Adrenal gland (tissue), 12 donors: Measurements from ENCODE around the gene SH2B3. TPM values are rescaled to one million over a fixed set of nuclear protein-coding genes. Genes with fewer than 3 reads are reported as not detected.
"Not testable (repeated sequence)": the region's sequence is repeated elsewhere in the genome, so short reads cannot be mapped to it uniquely, and the experiment has no call there.

Experiments
- DNase-seq, 7 donors: peaks; one replicate each; pipeline ENCODE4 v3.0.0-alpha.2; 2019 to 2020
- H3K27ac ChIP-seq, 5 donors: fragments of 200-600 bp; sonication (generic) in 4 of 5; 1 replicate in 3 of 5; 2 replicates in 2 of 5; pipeline versions ENCODE4 v1.5.1 to v1.8.0; 2016 to 2020; ENCODE audit warnings: mild to moderate bottlenecking in 1 of 5
- H3K27me3 ChIP-seq: fragments of 200-600 bp; 2 replicates; pipeline ENCODE4 v1.8.0; 2021
- H3K36me3 ChIP-seq, 2 donors: fragments of 200-600 bp; replicated peaks in 1 of 2; 1 replicate in 1 of 2; 2 replicates in 1 of 2; pipeline versions ENCODE4 v1.5.1 to v1.8.0; 2018 to 2022
- H3K4me1 ChIP-seq, 2 donors: fragments of 200-600 bp; replicated peaks in 1 of 2; 1 replicate in 1 of 2; 2 replicates in 1 of 2; pipeline versions ENCODE4 v1.5.1 to v1.8.0; 2018 to 2021
- H3K4me3 ChIP-seq, 4 donors: fragments of 200-600 bp; sonication (generic) in 3 of 4; one replicate each; pipeline ENCODE4 v1.5.1; 2016 to 2018
- H3K9me3 ChIP-seq, 3 donors: fragments of 200-600 bp; sonication (generic) in 1 of 3; replicated peaks in 1 of 3; 1 replicate in 2 of 3; 2 replicates in 1 of 3; pipeline versions ENCODE4 v1.5.1 to v1.8.0; 2016 to 2021
- POLR2A ChIP-seq, 2 donors: fragments of 450-650 bp; IDR thresholded peaks; one replicate each; pipeline ENCODE4 v1.6.1; 2017; ENCODE audit warnings: antibody characterized with exemption in 2 of 2, mild to moderate bottlenecking in 2 of 2, moderate library complexity in 1 of 2
- WGBS, 4 donors: extraction: QIAGEN DNeasy Blood & Tissue Kit in 2 of 4; methylation state at CpG; one replicate each; pipeline versions ENCODE4 v1.1.5 to v1.1.7; 2013 to 2017; 5-methylcytosine and 5-hydroxymethylcytosine counted together
- intact Hi-C, 2 donors: fragments of 100-400 bp; cut with DNase I; formaldehyde crosslinking; loops; one replicate each; pipeline versions ENCODE4 v1.14.1 to v1.15.0; 2022 to 2023
- polyA plus RNA-seq, 3 donors: library from polyadenylated mRNA; stranded (reverse); fragments of 200-250 nt in 2 of 3; fragments of 350-450 nt in 1 of 3; fragmentation: Illumina TruSeq in 1 of 3; extraction: RNeasy Lipid Tissue Mini Kit (QIAGEN cat#74804) in 1 of 3; gene quantifications; one replicate each; pipeline ENCODE4 v1.2.3, GENCODE V29; 2013 to 2014
- total RNA-seq, 9 donors: library from RNA; depleted of rRNA in 4 of 9; stranded (reverse); fragments of >200 nt in 4 of 9; fragments of 120-200 nt in 1 of 9; fragmentation: NEBNext Ultra II Directional in 1 of 9; extraction: Animal tissue kit (Norgen Biotek cat#: 25700) in 1 of 9; gene quantifications; one replicate each; pipeline versions ENCODE4 v1.1.0 to v1.2.4, GENCODE V29; 2013 to 2023
- TF ChIP-seq, protein P1 (sequence below), 6 experiments: fragments of 450-650 bp in 4 of 6; fragments of 200-600 bp in 2 of 6; sonication (generic) in 1 of 6; IDR thresholded peaks; 1 replicate in 5 of 6; 2 replicates in 1 of 6; pipeline versions ENCODE4 v1.5.1 to v1.8.0; 2016 to 2021; ENCODE audit warnings: antibody characterized with exemption in 6 of 6, mild to moderate bottlenecking in 2 of 6, moderate library complexity in 1 of 6
- donor health status: healthy with polysubstance abuse.
- donor health status: Bipolar disorder and iron deficiency.
- donor health status: DM: yes; HTN: yes; CAD: no.
- donor health status: DM: no; HTN: no; CAD: no.
- donor health status: DM: no; HTN: no; CAD: no.
- donor health status: DM: yes; HTN: yes; CAD: no.

The SH2B3 gene
- total and polyA plus RNA-seq, 12 donors, result 5.8 to 70.3 (median 28.5) TPM

DNA sequence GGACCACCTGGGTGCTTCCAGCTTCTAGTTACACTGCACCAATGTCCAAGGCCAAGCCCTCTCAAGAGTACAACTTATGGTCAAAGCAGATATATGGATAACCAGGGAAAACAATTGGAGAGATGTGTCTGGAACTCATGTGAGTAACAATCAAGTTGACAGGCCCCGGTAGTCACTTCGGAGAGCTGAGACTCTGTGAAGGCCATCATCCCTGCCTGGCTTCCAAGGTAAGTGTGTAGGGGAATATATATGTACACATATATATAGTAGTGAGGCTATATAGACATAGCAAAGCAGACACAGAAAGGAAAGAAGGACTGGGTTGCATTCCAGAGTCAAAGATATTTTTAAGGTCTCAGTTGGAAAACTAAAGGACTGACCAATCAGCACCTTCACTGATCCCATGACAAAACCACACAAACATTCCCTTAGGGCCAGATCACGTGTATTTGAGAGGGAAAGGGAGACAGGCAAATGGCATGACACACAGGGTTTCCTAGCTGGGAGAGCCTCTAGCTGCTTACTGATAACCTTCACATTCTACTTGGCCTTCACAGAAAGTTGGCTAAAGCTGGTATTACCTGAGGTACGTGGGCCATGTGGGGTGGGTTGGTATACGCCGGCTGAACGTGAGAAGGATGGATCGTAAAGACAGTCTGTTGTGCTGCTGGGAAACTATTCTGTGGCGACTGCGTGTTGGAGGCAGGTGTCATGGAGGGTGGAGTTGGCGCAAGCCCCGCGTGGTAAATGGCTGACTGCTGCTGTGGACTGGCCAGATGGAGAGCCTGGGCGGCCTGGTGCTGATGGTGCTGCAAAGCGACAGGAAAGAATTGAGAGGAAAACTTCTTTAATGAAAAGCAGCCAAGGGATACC, 50.0 kb downstream of the SH2B3 start:
- peak in 2 of 7 donors; percentile 38 to 40 for DNase-seq
- no peak overlapping the region for H3K4me3 ChIP-seq
- 72 to 76% (median 75%) methylated on average over 15 of the region's 15 CpGs for WGBS, 4 donors
- intact Hi-C loops, result loop anchor here in 1 of 2 donors (10.0 kb wide), 1 partner anchor 69 kb away; no protein-coding TSS in a partner anchor
- H3K27me3 ChIP-seq, result no peaks in the 10 kb centered on the region
- H3K4me1 ChIP-seq, result peaks cover 19 to 31% of the 10 kb centered on the region in 2 donors
- no peak for TF ChIP-seq POLR2A (IDR thresholded peaks at IDR 0.05)
- TF ChIP-seq, protein P1, sequence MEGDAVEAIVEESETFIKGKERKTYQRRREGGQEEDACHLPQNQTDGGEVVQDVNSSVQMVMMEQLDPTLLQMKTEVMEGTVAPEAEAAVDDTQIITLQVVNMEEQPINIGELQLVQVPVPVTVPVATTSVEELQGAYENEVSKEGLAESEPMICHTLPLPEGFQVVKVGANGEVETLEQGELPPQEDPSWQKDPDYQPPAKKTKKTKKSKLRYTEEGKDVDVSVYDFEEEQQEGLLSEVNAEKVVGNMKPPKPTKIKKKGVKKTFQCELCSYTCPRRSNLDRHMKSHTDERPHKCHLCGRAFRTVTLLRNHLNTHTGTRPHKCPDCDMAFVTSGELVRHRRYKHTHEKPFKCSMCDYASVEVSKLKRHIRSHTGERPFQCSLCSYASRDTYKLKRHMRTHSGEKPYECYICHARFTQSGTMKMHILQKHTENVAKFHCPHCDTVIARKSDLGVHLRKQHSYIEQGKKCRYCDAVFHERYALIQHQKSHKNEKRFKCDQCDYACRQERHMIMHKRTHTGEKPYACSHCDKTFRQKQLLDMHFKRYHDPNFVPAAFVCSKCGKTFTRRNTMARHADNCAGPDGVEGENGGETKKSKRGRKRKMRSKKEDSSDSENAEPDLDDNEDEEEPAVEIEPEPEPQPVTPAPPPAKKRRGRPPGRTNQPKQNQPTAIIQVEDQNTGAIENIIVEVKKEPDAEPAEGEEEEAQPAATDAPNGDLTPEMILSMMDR (IDR thresholded peaks at IDR 0.05), result no peak
- no peaks in the 10 kb centered on the region for H3K9me3 ChIP-seq
- H3K27ac ChIP-seq, result peak overlapping the region in 3 of 5 donors; percentile 7 to 57 (median 32)
- H3K36me3 ChIP-seq, result peaks cover 0 to 65% of the 10 kb centered on the region in 2 donors

DNA sequence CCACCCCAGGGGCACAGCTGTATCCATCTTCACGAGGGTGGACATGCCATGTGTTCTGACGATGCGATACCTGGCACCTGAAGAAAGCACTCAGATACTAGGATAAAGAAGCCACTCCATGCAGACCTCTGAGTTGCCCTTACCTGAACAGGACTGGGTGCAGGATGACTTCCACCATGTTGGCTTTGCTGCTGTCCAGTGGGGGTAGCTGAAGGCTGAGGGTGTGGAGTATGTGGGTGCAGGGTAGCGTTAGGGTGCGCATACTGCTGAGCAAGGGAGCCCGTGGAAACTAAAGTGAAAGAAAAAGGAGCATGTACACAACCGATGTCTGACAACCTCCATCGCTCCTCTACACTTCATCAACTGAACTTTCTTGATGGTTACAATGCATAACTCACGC, 51.3 kb downstream of the SH2B3 start:
- DNase-seq, result peak in 2 of 7 donors; percentile 10 to 43
- Histone ChIP-seq H3K36me3 (peaks cover 0 to 56% of the 10 kb centered on the region in 2 donors), H3K27ac (peak overlapping the region in 1 of 5 donors; percentile 12), H3K27me3 (no peaks in the 10 kb centered on the region), H3K9me3 (no peaks in the 10 kb centered on the region), H3K4me1 (peaks cover 19% of the 10 kb centered on the region in 2 donors), H3K4me3 (no peak overlapping the region)
- 89 to 99% (median 96%) methylated on average over 9 of the region's 9 CpGs for WGBS, 4 donors
- TF ChIP-seq, protein P1 (IDR thresholded peaks at IDR 0.05), result no peak
- no peak for TF ChIP-seq POLR2A (IDR thresholded peaks at IDR 0.05)
- intact Hi-C loops, result loop anchor here in 1 of 2 donors (10.0 kb wide), 1 partner anchor 68 kb away; no protein-coding TSS in a partner anchor

DNA sequence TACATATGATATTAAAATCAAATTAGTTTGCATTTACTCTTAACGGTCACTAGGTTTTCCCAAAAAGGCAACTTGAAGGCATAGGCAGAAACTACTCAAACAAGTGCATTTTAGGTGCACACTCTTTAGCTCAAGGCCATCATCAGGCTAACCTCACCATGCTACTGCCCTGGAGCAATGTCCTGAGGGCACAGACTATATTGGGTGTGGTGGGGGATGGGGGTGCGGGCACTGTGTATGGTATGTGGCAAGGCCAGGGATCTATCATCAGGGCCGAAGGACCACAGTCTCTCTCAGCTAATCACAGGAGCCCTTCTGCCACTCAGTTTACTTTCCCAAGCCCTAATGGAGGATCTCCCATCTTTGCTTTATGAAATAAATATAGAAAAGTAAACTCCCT, 51.9 kb downstream of the SH2B3 start:
- Histone ChIP-seq H3K36me3 (peaks cover 0 to 51% of the 10 kb centered on the region in 2 donors), H3K27ac (peak overlapping the region in 2 of 5 donors; percentile 12 to 50), H3K4me1 (peaks cover 18 to 19% of the 10 kb centered on the region in 2 donors), H3K9me3 (no peaks in the 10 kb centered on the region), H3K4me3 (no peak overlapping the region), H3K27me3 (no peaks in the 10 kb centered on the region)
- peak in 1 of 7 donors; percentile 56 for DNase-seq
- TF ChIP-seq, protein P1 (IDR thresholded peaks at IDR 0.05), result no peak
- no peak for TF ChIP-seq POLR2A (IDR thresholded peaks at IDR 0.05)
- intact Hi-C loops, result loop anchor here in 1 of 2 donors (10.0 kb wide), 1 partner anchor 67 kb away; no protein-coding TSS in a partner anchor
- WGBS, 4 donors, result 44 to 88% (median 76%) methylated on average over 3 of the region's 3 CpGs

DNA sequence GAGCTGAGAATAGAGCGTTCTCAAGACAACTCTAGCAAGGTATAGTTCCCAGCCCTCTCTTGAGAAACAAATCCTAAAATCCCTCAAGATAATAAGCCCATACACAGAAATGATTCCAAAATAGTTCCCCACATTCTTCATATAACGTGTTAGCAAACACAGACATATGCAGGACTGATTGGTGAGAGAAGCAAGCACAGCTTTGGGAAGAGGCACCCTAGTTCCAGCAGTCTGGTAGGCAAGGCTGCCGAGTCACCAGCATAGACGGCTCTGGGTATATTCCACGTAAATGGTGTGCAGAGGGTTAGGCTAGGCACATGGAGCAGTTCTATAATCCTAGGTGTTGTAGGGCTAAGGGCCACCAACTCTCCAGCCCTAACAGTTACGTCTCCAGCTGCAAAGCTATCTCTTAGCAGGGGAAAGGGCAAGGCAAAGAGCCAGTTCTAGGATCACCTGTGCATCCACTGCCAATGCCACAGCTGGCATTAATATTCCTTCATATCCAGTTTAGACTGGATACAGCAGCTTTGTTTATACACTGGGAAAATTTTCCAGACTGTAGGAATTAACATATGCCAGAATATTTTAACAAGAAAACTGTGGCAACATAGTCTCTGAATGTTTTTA, 52.9 kb downstream of the SH2B3 start:
- intact Hi-C loops, result loop anchor here in 1 of 2 donors (10.0 kb wide), 1 partner anchor 66 kb away; no protein-coding TSS in a partner anchor
- no peak overlapping the region for H3K4me3 ChIP-seq
- peak overlapping the region in 1 of 5 donors; percentile 25 for H3K27ac ChIP-seq
- DNase-seq, result no peak
- no peaks in the 10 kb centered on the region for H3K27me3 ChIP-seq
- WGBS, 4 donors, result 85 to 95% (median 93%) methylated on average over 6 of the region's 6 CpGs
- H3K9me3 ChIP-seq, result no peaks in the 10 kb centered on the region
- H3K36me3 ChIP-seq, result peaks cover 0 to 40% of the 10 kb centered on the region in 2 donors
- TF ChIP-seq, protein P1 (IDR thresholded peaks at IDR 0.05), result no peak
- TF ChIP-seq POLR2A (IDR thresholded peaks at IDR 0.05), result no peak
- peaks cover 18 to 19% of the 10 kb centered on the region in 2 donors for H3K4me1 ChIP-seq

DNA sequence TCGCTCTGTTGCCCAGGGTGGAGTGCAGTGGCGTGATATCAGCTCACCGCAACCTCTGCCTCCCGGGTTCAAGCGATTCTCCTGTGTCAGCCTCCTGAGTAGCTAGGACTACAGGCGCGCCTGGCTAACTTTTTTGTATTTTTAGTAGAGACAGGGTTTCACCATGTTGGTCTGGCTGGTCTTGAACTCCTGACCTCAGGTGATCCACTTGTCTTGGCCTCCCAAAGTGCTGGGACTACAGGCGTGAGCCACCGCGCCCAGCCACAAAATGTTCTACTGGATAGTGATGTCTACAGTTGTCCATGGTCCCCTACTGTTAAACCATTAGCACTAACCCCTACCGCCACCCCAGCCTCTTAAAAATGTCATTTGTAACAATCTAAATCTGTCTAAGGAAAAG, 54.4 kb downstream of the SH2B3 start:
- H3K27ac ChIP-seq, intact Hi-C loops: not testable (repeated sequence)
- H3K36me3 ChIP-seq, result peaks cover 0 to 28% of the 10 kb centered on the region in 2 donors

More for the DNA sequence above, 54.4 kb downstream of the SH2B3 start:
- H3K4me3 ChIP-seq, H3K27me3 ChIP-seq, H3K9me3 ChIP-seq: not testable (repeated sequence)
- 97 to 98% (median 98%) methylated on average over 11 of the region's 11 CpGs for WGBS, 4 donors
- peak in 1 of 7 donors; percentile 11 for DNase-seq
- peaks cover 18% of the 10 kb centered on the region in 2 donors for H3K4me1 ChIP-seq
